A549 (cell line): ENCODE results near the gene GSTP1.

Experiments
- CHD4 ChIP-seq: fragments of 200-600 bp; sonication (generic); IDR thresholded peaks from 2 replicates; pipeline ENCODE4 v1.6.1; 2016; ENCODE audit warnings: antibody characterized with exemption, mild to moderate bottlenecking, borderline replicate concordance
- CTCF ChIP-seq: fragments of >200 bp; sonication (Bioruptor Twin); formaldehyde crosslinking; IDR thresholded peaks from 3 replicates; pipeline ENCODE4 v1.5.1; 2016
- EP300 ChIP-seq, 2 experiments: fragments of >200 bp; sonication (Bioruptor Twin); formaldehyde crosslinking; IDR thresholded peaks; 2 replicates in 1 of 2; 3 replicates in 1 of 2; pipeline ENCODE4 v1.6.1; 2016 to 2017
- HDAC2 ChIP-seq: fragments of 200-600 bp; sonication (generic); IDR thresholded peaks from 2 replicates; pipeline ENCODE4 v1.6.1; 2016
- NFE2L2 ChIP-seq: fragments of 150-350 bp; conservative IDR thresholded peaks from 2 replicates; pipeline ENCODE4 v1.6.1; 2014; ENCODE audit warnings: low read length
- NPAS2 ChIP-seq: fragments of 250-450 bp; sonication (Bioruptor Pico); IDR thresholded peaks from 2 replicates; pipeline ENCODE4 v1.8.0; 2022; ENCODE audit warnings: mild to moderate bottlenecking, moderate library complexity, borderline replicate concordance
- POLR2A ChIP-seq: IDR thresholded peaks from 2 replicates; pipeline ENCODE4 v1.6.1; 2012; ENCODE audit warnings: mild to moderate bottlenecking, low read length
- REST ChIP-seq: fragments of 200-600 bp; sonication (generic); IDR thresholded peaks from 2 replicates; pipeline ENCODE4 v1.6.1; 2016; ENCODE audit warnings: antibody characterized with exemption, mild to moderate bottlenecking, moderate library complexity

- no peak for TF ChIP-seq NPAS2
- no peak for TF ChIP-seq EP300 (IDR thresholded peaks at IDR 0.05)
- TF ChIP-seq NFE2L2, result no peak
- no peak for TF ChIP-seq HDAC2
- no peak for TF ChIP-seq REST
- no peak for TF ChIP-seq CHD4
- TF ChIP-seq POLR2A, result no peak
- no peak for TF ChIP-seq CTCF
Observed at GRCh38 chr11:67535561-67535960, 48.1 kb upstream of the GSTP1 start.
